ENCODE data around the gene HCAR3.

HCAR3 gene

GRCh38 chr12:122665759-122666158, 50.9 kb downstream of the HCAR3 start:
- DNase-seq: no peak

- DNase-seq: no peak
Measured at GRCh38 chr12:122665349-122665748, 51.3 kb downstream of the HCAR3 start.

All from NCI-H1417 treated with DMSO at 0.1 percent for 48 hours (cell line).